Stomach (tissue), 9 donors: ENCODE measurements around the gene PINK1. TPM values are rescaled to one million over a fixed set of nuclear protein-coding genes. Genes with fewer than 3 reads are reported as not detected.

Source experiments
- DNase-seq, 2 donors: peaks; one replicate each; pipeline versions ENCODE4 v3.0.0 to v3.0.0-alpha.2; 2013 to 2019
- H3K27ac ChIP-seq, 5 donors: fragments of 200-600 bp in 4 of 5; sonication (generic) in 4 of 5; one replicate each; pipeline ENCODE4 v1.5.1; 2013 to 2019; ENCODE audit warnings: mild to moderate bottlenecking in 1 of 5, moderate library complexity in 1 of 5
- H3K27me3 ChIP-seq, 3 donors: fragments of 200-600 bp; sonication (generic); one replicate each; pipeline ENCODE4 v1.5.1; 2017 to 2019; ENCODE audit warnings: mixed run types in 1 of 3
- H3K36me3 ChIP-seq, 4 donors: fragments of 200-600 bp; sonication (generic); 1 replicate in 3 of 4; 2 replicates in 1 of 4; pipeline ENCODE4 v1.5.1; 2016 to 2019
- H3K4me1 ChIP-seq, 4 donors: fragments of 200-600 bp; sonication (generic); one replicate each; pipeline ENCODE4 v1.5.1; 2016 to 2019
- H3K4me3 ChIP-seq, 4 donors: fragments of 200-600 bp; sonication (generic) in 3 of 4; one replicate each; pipeline ENCODE4 v1.5.1; 2016 to 2019; ENCODE audit warnings: mild to moderate bottlenecking in 1 of 4
- H3K9me3 ChIP-seq, 4 donors: fragments of 200-600 bp; sonication (generic); one replicate each; pipeline ENCODE4 v1.5.1; 2016 to 2019
- EP300 ChIP-seq: sonication (generic); formaldehyde crosslinking; IDR thresholded peaks from one replicate; pipeline ENCODE4 v1.6.1; 2017; ENCODE audit warnings: antibody characterized with exemption
- POLR2A ChIP-seq, 4 donors: fragments of 450-650 bp; IDR thresholded peaks; one replicate each; pipeline ENCODE4 v1.6.1; 2016; ENCODE audit warnings: antibody characterized with exemption in 4 of 4, control low read depth in 2 of 4, mild to moderate bottlenecking in 1 of 4, moderate library complexity in 1 of 4
- POLR2AphosphoS5 ChIP-seq, 3 donors: sonication (generic); formaldehyde crosslinking; IDR thresholded peaks; one replicate each; pipeline ENCODE4 v1.6.1; 2016; ENCODE audit warnings: antibody characterized with exemption in 3 of 3
- WGBS, 5 donors: extraction: QIAGEN DNeasy Blood & Tissue Kit in 3 of 5; methylation state at CpG; one replicate each; pipeline versions ENCODE4 v1.1.5 to v1.1.7; 2013 to 2018; 5-methylcytosine and 5-hydroxymethylcytosine counted together
- intact Hi-C: fragments of 100-400 bp; cut with DNase I; formaldehyde crosslinking; loops from one replicate; pipeline ENCODE4 v1.15.1; 2023; ENCODE audit warnings: low total_unique reads
- polyA plus RNA-seq, 3 donors: library from polyadenylated mRNA; stranded (reverse); fragments of 200-250 nt; gene quantifications; one replicate each; pipeline ENCODE4 v1.2.3, GENCODE V29; 2013
- total RNA-seq, 5 donors: library from RNA; depleted of rRNA; stranded (reverse); fragments of >200 nt; gene quantifications; one replicate each; pipeline versions ENCODE4 v1.1.0 to v1.2.3, GENCODE V29; 2014 to 2016
- TF ChIP-seq, protein P1 (sequence below), 7 experiments: fragments of 450-650 bp in 4 of 7; fragments of 200-600 bp in 3 of 7; sonication (generic) in 3 of 7; IDR thresholded peaks; one replicate each; pipeline ENCODE4 v1.5.1; 2016 to 2019; ENCODE audit warnings: antibody characterized with exemption in 7 of 7, control low read depth in 2 of 7, mild to moderate bottlenecking in 1 of 7
- donor health status: healthy with polysubstance abuse.
- donor health status: Bipolar disorder and iron deficiency.
- donor health status: healthy.

The PINK1 gene
- total and polyA plus RNA-seq, 8 donors: 21.0 to 169 (median 53.8) TPM

- peaks cover 45 to 90% (median 86%) of the 10 kb centered on the region in 4 donors for H3K36me3 ChIP-seq
- TF ChIP-seq, protein P1, sequence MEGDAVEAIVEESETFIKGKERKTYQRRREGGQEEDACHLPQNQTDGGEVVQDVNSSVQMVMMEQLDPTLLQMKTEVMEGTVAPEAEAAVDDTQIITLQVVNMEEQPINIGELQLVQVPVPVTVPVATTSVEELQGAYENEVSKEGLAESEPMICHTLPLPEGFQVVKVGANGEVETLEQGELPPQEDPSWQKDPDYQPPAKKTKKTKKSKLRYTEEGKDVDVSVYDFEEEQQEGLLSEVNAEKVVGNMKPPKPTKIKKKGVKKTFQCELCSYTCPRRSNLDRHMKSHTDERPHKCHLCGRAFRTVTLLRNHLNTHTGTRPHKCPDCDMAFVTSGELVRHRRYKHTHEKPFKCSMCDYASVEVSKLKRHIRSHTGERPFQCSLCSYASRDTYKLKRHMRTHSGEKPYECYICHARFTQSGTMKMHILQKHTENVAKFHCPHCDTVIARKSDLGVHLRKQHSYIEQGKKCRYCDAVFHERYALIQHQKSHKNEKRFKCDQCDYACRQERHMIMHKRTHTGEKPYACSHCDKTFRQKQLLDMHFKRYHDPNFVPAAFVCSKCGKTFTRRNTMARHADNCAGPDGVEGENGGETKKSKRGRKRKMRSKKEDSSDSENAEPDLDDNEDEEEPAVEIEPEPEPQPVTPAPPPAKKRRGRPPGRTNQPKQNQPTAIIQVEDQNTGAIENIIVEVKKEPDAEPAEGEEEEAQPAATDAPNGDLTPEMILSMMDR (IDR thresholded peaks at IDR 0.05): peak in 5 of 7 experiments; percentile 49 to 80 (median 59)
- TF ChIP-seq POLR2A (IDR thresholded peaks at IDR 0.05): no peak
- no peak for TF ChIP-seq EP300
- peak; percentile 49 to 81 for DNase-seq
- H3K4me3 ChIP-seq: no peak overlapping the region
- no peaks in the 10 kb centered on the region for H3K27me3 ChIP-seq
- WGBS, 5 donors: 26 to 36% (median 31%) methylated on average over 6 of the region's 6 CpGs
- intact Hi-C loops: no loop called here
- peaks cover under 1 to 20% (median 15%) of the 10 kb centered on the region in 4 donors for H3K4me1 ChIP-seq
- H3K9me3 ChIP-seq: no peaks in the 10 kb centered on the region
- H3K27ac ChIP-seq: no peak overlapping the region
Measured at GRCh38 chr1:20640183-20640597, 6.9 kb downstream of the PINK1 start.

DNA sequence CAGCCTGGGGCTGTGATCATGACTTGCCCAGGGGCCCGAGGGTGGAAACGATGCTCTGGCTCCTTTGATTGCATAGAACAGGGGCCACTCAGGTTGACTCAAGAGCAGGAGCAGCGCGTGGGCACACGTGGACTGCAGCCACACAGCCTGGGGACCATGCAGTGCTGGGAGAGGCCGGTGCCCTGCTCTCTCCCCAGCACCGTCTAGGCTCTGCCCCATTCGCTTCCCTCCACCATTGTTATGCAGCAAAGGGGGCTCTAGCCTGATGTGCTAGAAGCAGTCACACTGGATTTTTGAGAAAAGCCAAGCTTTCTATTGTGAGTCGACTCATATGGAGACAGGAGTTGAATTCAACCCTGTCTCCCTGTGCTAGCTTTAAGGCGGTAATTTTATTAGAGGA lies 8.7 kb downstream of the PINK1 start:
- no peaks in the 10 kb centered on the region for H3K9me3 ChIP-seq
- H3K27me3 ChIP-seq: no peaks in the 10 kb centered on the region
- no peak for DNase-seq
- peaks cover 52 to 100% (median 99%) of the 10 kb centered on the region in 4 donors for H3K36me3 ChIP-seq
- intact Hi-C loops: no loop called here
- H3K27ac ChIP-seq: no peak overlapping the region
- H3K4me3 ChIP-seq: no peak overlapping the region
- peaks cover 0 to 3% (median under 1%) of the 10 kb centered on the region in 4 donors for H3K4me1 ChIP-seq
- TF ChIP-seq POLR2A (IDR thresholded peaks at IDR 0.05) (no peak), EP300 (no peak), POLR2AphosphoS5 (IDR thresholded peaks at IDR 0.05) (no peak)
- TF ChIP-seq, protein P1 (IDR thresholded peaks at IDR 0.05): no peak
- WGBS, 5 donors: 75 to 96% (median 82%) methylated on average over 3 to 10 of the region's 10 CpGs

GRCh38 chr1:20643080-20643479 lies 9.8 kb downstream of the PINK1 start:
- H3K9me3 ChIP-seq: no peaks in the 10 kb centered on the region
- no peak overlapping the region for H3K27ac ChIP-seq
- H3K4me3 ChIP-seq: no peak overlapping the region
- H3K27me3 ChIP-seq: no peaks in the 10 kb centered on the region
- no peaks in the 10 kb centered on the region for H3K4me1 ChIP-seq
- no peak for DNase-seq
- H3K36me3 ChIP-seq: peaks cover 53 to 100% (median 99%) of the 10 kb centered on the region in 4 donors
- intact Hi-C loops: no loop called here
- WGBS, 5 donors: 58 to 84% (median 71%) methylated on average over 6 of the region's 6 CpGs
- TF ChIP-seq, protein P1 (IDR thresholded peaks at IDR 0.05): no peak
- TF ChIP-seq POLR2AphosphoS5 (IDR thresholded peaks at IDR 0.05) (no peak), EP300 (no peak), POLR2A (IDR thresholded peaks at IDR 0.05) (no peak)

GRCh38 chr1:20644416-20644815 lies 11.2 kb downstream of the PINK1 start:
- no peaks in the 10 kb centered on the region for H3K27me3 ChIP-seq
- H3K4me3 ChIP-seq: no peak overlapping the region
- WGBS, 5 donors: 87 to 95% (median 95%) methylated on average over 13 of the region's 13 CpGs
- peaks cover 53 to 100% (median 99%) of the 10 kb centered on the region in 4 donors for H3K36me3 ChIP-seq
- no peaks in the 10 kb centered on the region for H3K9me3 ChIP-seq
- TF ChIP-seq POLR2A (IDR thresholded peaks at IDR 0.05) (no peak), EP300 (no peak), POLR2AphosphoS5 (IDR thresholded peaks at IDR 0.05) (no peak)
- TF ChIP-seq, protein P1 (IDR thresholded peaks at IDR 0.05): no peak
- intact Hi-C loops: no loop called here
- H3K4me1 ChIP-seq: no peaks in the 10 kb centered on the region
- no peak for DNase-seq
- no peak overlapping the region for H3K27ac ChIP-seq
